ENCODE results near the gene MAPK8IP1. TPM values are rescaled to one million over a fixed set of nuclear protein-coding genes. Genes with fewer than 3 reads are reported as not detected.
A peak's percentile ranks its signal among the peaks of the same experiment; 100 is the strongest.

The MAPK8IP1 gene
- total and polyA plus RNA-seq, 4 donors = 0.78 to 2.7 (median 1.4) TPM

GRCh38 chr11:45881708-45882368 lies 3.6 kb upstream of the MAPK8IP1 start (continued):
- TF ChIP-seq REST (IDR thresholded peaks at IDR 0.05) (no peak), YY1 (IDR thresholded peaks at IDR 0.05) (no peak), SP1 (IDR thresholded peaks at IDR 0.05) (no peak), HNF4G (IDR thresholded peaks at IDR 0.05) (no peak), GABPA (IDR thresholded peaks at IDR 0.05 in 1 of 2, conservative IDR thresholded peaks at IDR 0.05 in 1 of 2) (no peak)

- Histone ChIP-seq H3K27me3 (ENCODE audit: control insufficient read depth in 4 of 4, insufficient read depth in 4 of 4, low read length in 3 of 4) (no peaks in the 10 kb centered on the region), H3K9ac (ENCODE audit: low read depth in 1 of 2, low read length in 2 of 2) (no peak overlapping the region), H3K36me3 (ENCODE audit: control insufficient read depth in 4 of 4, insufficient read depth in 3 of 4, low read depth in 1 of 4, low read length in 3 of 4) (peaks cover 12 to 34% (median 29%) of the 10 kb centered on the region in 4 donors), H3K27ac (ENCODE audit: low read depth in 1 of 2, low read length in 2 of 2) (no peak overlapping the region), H3K4me1 (ENCODE audit: control insufficient read depth in 4 of 4, insufficient read depth in 4 of 4, low read length in 3 of 4) (peaks cover 0 to 4% (median 4%) of the 10 kb centered on the region in 4 donors), H3K9me3 (ENCODE audit: control insufficient read depth in 4 of 4, low read length in 3 of 4) (no peaks in the 10 kb centered on the region), H3K4me3 (ENCODE audit: low read depth in 1 of 3, low read length in 3 of 3) (peak overlapping the region in 1 of 3 donors; percentile 69)
- 88% methylated on average over 10 of the region's 10 CpGs for WGBS
- DNase-seq (ENCODE audit: low spot score) = no peak
- TF ChIP-seq ATF3 (IDR thresholded peaks at IDR 0.05) (no peak), EGR1 (IDR thresholded peaks at IDR 0.05; ENCODE audit: low read depth in 2 of 2) (no peak), FOXA2 (IDR thresholded peaks at IDR 0.05) (no peak), HNF4G (IDR thresholded peaks at IDR 0.05) (no peak), HNF4A (conservative IDR thresholded peaks at IDR 0.05) (no peak), RXRA (IDR thresholded peaks at IDR 0.05) (no peak)
Observed at GRCh38 chr11:45884596-45885185, 760 bp upstream of the MAPK8IP1 start.

- Histone ChIP-seq H3K9me3 (ENCODE audit: control insufficient read depth in 4 of 4, low read length in 3 of 4) (no peaks in the 10 kb centered on the region), H3K36me3 (ENCODE audit: control insufficient read depth in 4 of 4, insufficient read depth in 3 of 4, low read depth in 1 of 4, low read length in 3 of 4) (peaks cover 6 to 20% (median 15%) of the 10 kb centered on the region in 4 donors), H3K27me3 (ENCODE audit: control insufficient read depth in 4 of 4, insufficient read depth in 4 of 4, low read length in 3 of 4) (no peaks in the 10 kb centered on the region), H3K4me1 (ENCODE audit: control insufficient read depth in 4 of 4, insufficient read depth in 4 of 4, low read length in 3 of 4) (peaks cover 1 to 12% (median 5%) of the 10 kb centered on the region in 4 donors), H3K27ac (ENCODE audit: low read depth in 1 of 2, low read length in 2 of 2) (no peak overlapping the region), H3K4me3 (ENCODE audit: low read depth in 1 of 3, low read length in 3 of 3) (peak overlapping the region in 1 of 3 donors; percentile 69), H3K9ac (ENCODE audit: low read depth in 1 of 2, low read length in 2 of 2) (no peak overlapping the region)
- no peak for DNase-seq (ENCODE audit: low spot score)
- 38% methylated on average over 43 of the region's 43 CpGs for WGBS
- TF ChIP-seq TAF1 (conservative IDR thresholded peaks at IDR 0.05) (no peak), JUND (IDR thresholded peaks at IDR 0.05) (no peak), ZBTB33 (IDR thresholded peaks at IDR 0.05) (no peak), REST (IDR thresholded peaks at IDR 0.05) (no peak), MAX (IDR thresholded peaks at IDR 0.05) (no peak), NR2F2 (IDR thresholded peaks at IDR 0.05) (no peak), SP1 (IDR thresholded peaks at IDR 0.05) (no peak), EGR1 (IDR thresholded peaks at IDR 0.05; ENCODE audit: low read depth in 2 of 2) (no peak), ATF3 (IDR thresholded peaks at IDR 0.05) (no peak), RXRA (IDR thresholded peaks at IDR 0.05) (no peak), YY1 (IDR thresholded peaks at IDR 0.05) (no peak), HNF4G (IDR thresholded peaks at IDR 0.05) (no peak)
Observed at GRCh38 chr11:45885921-45886721, 670 bp downstream of the MAPK8IP1 start.
